GM12878 (cell line): ENCODE results near the gene NET1. TPM values are rescaled to one million over a fixed set of nuclear protein-coding genes. Genes with fewer than 3 reads are reported as not detected.

Experiments used
- polyA plus RNA-seq, 11 experiments: library from polyadenylated mRNA; depleted of rRNA in 4 of 11; unstranded in 6 of 11; stranded (reverse) in 5 of 11; fragments of >200 nt; fragmentation: Nextera tagmentation in 4 of 11; fragmentation: Illumina TruSeq in 1 of 11; extraction: Ambion mirVana in 4 of 11; extraction: Trizol in 1 of 11; gene quantifications; 1 replicate in 1 of 11; 2 replicates in 10 of 11; pipeline versions ENCODE4 v1.2.1 to v1.2.3, GENCODE V29; 2011 to 2016; ENCODE audit warnings: inconsistent platforms in 2 of 11, missing spikeins in 2 of 11, low read depth in 1 of 11
- total RNA-seq, 4 experiments: library from RNA; depleted of rRNA in 3 of 4; stranded (reverse); fragments of >200 nt in 3 of 4; fragmentation: Illumina TruSeq in 1 of 4; extraction: Trizol in 1 of 4; gene quantifications; 2 replicates each; pipeline versions ENCODE4 v1.2.1 to v1.2.3, GENCODE V29; 2013 to 2021

The NET1 gene
- total and polyA plus RNA-seq, 10 of the 15 experiments (the other 5 are each of a cell fraction or from before 2014, with no cell fraction given), result 6.5 to 22.7 (median 18.4) TPM

Other genes with a start within 250 kb of the NET1 start
- not detected in 2 replicates for gene AKR1C8, start 227.4 kb upstream of the NET1 start, total RNA-seq (2014; rRNA removed)
- not detected in 2 replicates for gene AKR1C8, start 227.4 kb upstream of the NET1 start, total RNA-seq (2014; rRNA removed; fragmentation: Illumina TruSeq; extraction: Trizol)
- not detected in 2 replicates for gene AKR1C8, start 227.4 kb upstream of the NET1 start, total RNA-seq (2021)
- gene AKR1C8, start 227.4 kb upstream of the NET1 start, polyA plus RNA-seq (2011; rRNA removed), result 0.18 TPM in 1 of 2 replicates, not detected in the other
- not detected in 2 replicates for gene AKR1C8, start 227.4 kb upstream of the NET1 start, polyA plus RNA-seq (2014; fragmentation: Illumina TruSeq; extraction: Trizol)
- not detected for gene AKR1C8, start 227.4 kb upstream of the NET1 start, polyA plus RNA-seq (2014; fragmentation: Nextera tagmentation; extraction: Ambion mirVana)
- not detected in 2 replicates for gene AKR1C8, start 227.4 kb upstream of the NET1 start, polyA plus RNA-seq (2014; rRNA removed)
- gene AKR1C8, start 227.4 kb upstream of the NET1 start, polyA plus RNA-seq (2016; fragmentation: Nextera tagmentation; extraction: Ambion mirVana), result not detected
- not detected in 2 replicates for gene AKR1C4, start 215.7 kb upstream of the NET1 start, total RNA-seq (2014; rRNA removed)
- gene AKR1C4, start 215.7 kb upstream of the NET1 start, total RNA-seq (2014; rRNA removed; fragmentation: Illumina TruSeq; extraction: Trizol), result not detected in 2 replicates
- gene AKR1C4, start 215.7 kb upstream of the NET1 start, total RNA-seq (2021), result not detected in 2 replicates
- gene AKR1C4, start 215.7 kb upstream of the NET1 start, polyA plus RNA-seq (2011; rRNA removed), result not detected in 2 replicates
- not detected in 2 replicates for gene AKR1C4, start 215.7 kb upstream of the NET1 start, polyA plus RNA-seq (2014; fragmentation: Illumina TruSeq; extraction: Trizol)
- not detected for gene AKR1C4, start 215.7 kb upstream of the NET1 start, polyA plus RNA-seq (2014; fragmentation: Nextera tagmentation; extraction: Ambion mirVana)
- gene AKR1C4, start 215.7 kb upstream of the NET1 start, polyA plus RNA-seq (2014; rRNA removed), result not detected in 2 replicates
- under 1 TPM in 1 of 2 experiments, not detected in 1; 0.20 TPM for gene AKR1C4, start 215.7 kb upstream of the NET1 start, polyA plus RNA-seq (2016; fragmentation: Nextera tagmentation; extraction: Ambion mirVana)
- not detected in 2 replicates for gene UCN3, start 47.6 kb upstream of the NET1 start, total RNA-seq (2014; rRNA removed)
- gene UCN3, start 47.6 kb upstream of the NET1 start, total RNA-seq (2014; rRNA removed; fragmentation: Illumina TruSeq; extraction: Trizol), result not detected in 2 replicates
- not detected in 2 replicates for gene UCN3, start 47.6 kb upstream of the NET1 start, total RNA-seq (2021)
- not detected in 2 replicates for gene UCN3, start 47.6 kb upstream of the NET1 start, polyA plus RNA-seq (2011; rRNA removed)
- gene UCN3, start 47.6 kb upstream of the NET1 start, polyA plus RNA-seq (2014; fragmentation: Illumina TruSeq; extraction: Trizol), result not detected in 2 replicates
- gene UCN3, start 47.6 kb upstream of the NET1 start, polyA plus RNA-seq (2014; fragmentation: Nextera tagmentation; extraction: Ambion mirVana), result not detected
- not detected in 2 replicates for gene UCN3, start 47.6 kb upstream of the NET1 start, polyA plus RNA-seq (2014; rRNA removed)
- not detected for gene UCN3, start 47.6 kb upstream of the NET1 start, polyA plus RNA-seq (2016; fragmentation: Nextera tagmentation; extraction: Ambion mirVana)
- gene TUBAL3, start 7.7 kb upstream of the NET1 start, total RNA-seq (2014; rRNA removed), result not detected in 2 replicates
- gene TUBAL3, start 7.7 kb upstream of the NET1 start, total RNA-seq (2014; rRNA removed; fragmentation: Illumina TruSeq; extraction: Trizol), result not detected in 2 replicates
- not detected in 2 replicates for gene TUBAL3, start 7.7 kb upstream of the NET1 start, total RNA-seq (2021)
- gene TUBAL3, start 7.7 kb upstream of the NET1 start, polyA plus RNA-seq (2011; rRNA removed), result 0.03 TPM in 1 of 2 replicates, not detected in the other
- gene TUBAL3, start 7.7 kb upstream of the NET1 start, polyA plus RNA-seq (2014; fragmentation: Illumina TruSeq; extraction: Trizol), result 0.06 TPM in 1 of 2 replicates, not detected in the other
- gene TUBAL3, start 7.7 kb upstream of the NET1 start, polyA plus RNA-seq (2014; fragmentation: Nextera tagmentation; extraction: Ambion mirVana), result not detected
- not detected in 2 replicates for gene TUBAL3, start 7.7 kb upstream of the NET1 start, polyA plus RNA-seq (2014; rRNA removed)
- gene TUBAL3, start 7.7 kb upstream of the NET1 start, polyA plus RNA-seq (2016; fragmentation: Nextera tagmentation; extraction: Ambion mirVana), result not detected
- gene CALML5, start 87.0 kb downstream of the NET1 start, total RNA-seq (2014; rRNA removed), result not detected in 2 replicates
- gene CALML5, start 87.0 kb downstream of the NET1 start, total RNA-seq (2014; rRNA removed; fragmentation: Illumina TruSeq; extraction: Trizol), result not detected in 2 replicates
- not detected in 2 replicates for gene CALML5, start 87.0 kb downstream of the NET1 start, total RNA-seq (2021)
- not detected in 2 replicates for gene CALML5, start 87.0 kb downstream of the NET1 start, polyA plus RNA-seq (2011; rRNA removed)
- not detected in 2 replicates for gene CALML5, start 87.0 kb downstream of the NET1 start, polyA plus RNA-seq (2014; fragmentation: Illumina TruSeq; extraction: Trizol)
- gene CALML5, start 87.0 kb downstream of the NET1 start, polyA plus RNA-seq (2014; fragmentation: Nextera tagmentation; extraction: Ambion mirVana), result not detected
- gene CALML5, start 87.0 kb downstream of the NET1 start, polyA plus RNA-seq (2014; rRNA removed), result not detected in 2 replicates
- gene CALML5, start 87.0 kb downstream of the NET1 start, polyA plus RNA-seq (2016; fragmentation: Nextera tagmentation; extraction: Ambion mirVana), result not detected
- not detected in 2 replicates for gene CALML3, start 112.4 kb downstream of the NET1 start, total RNA-seq (2014; rRNA removed)
- gene CALML3, start 112.4 kb downstream of the NET1 start, total RNA-seq (2014; rRNA removed; fragmentation: Illumina TruSeq; extraction: Trizol), result not detected in 2 replicates
- gene CALML3, start 112.4 kb downstream of the NET1 start, total RNA-seq (2021), result not detected in 2 replicates
- gene CALML3, start 112.4 kb downstream of the NET1 start, polyA plus RNA-seq (2011; rRNA removed), result not detected in 2 replicates
- not detected in 2 replicates for gene CALML3, start 112.4 kb downstream of the NET1 start, polyA plus RNA-seq (2014; fragmentation: Illumina TruSeq; extraction: Trizol)
- gene CALML3, start 112.4 kb downstream of the NET1 start, polyA plus RNA-seq (2014; fragmentation: Nextera tagmentation; extraction: Ambion mirVana), result not detected
- gene CALML3, start 112.4 kb downstream of the NET1 start, polyA plus RNA-seq (2014; rRNA removed), result not detected in 2 replicates
- not detected for gene CALML3, start 112.4 kb downstream of the NET1 start, polyA plus RNA-seq (2016; fragmentation: Nextera tagmentation; extraction: Ambion mirVana)